OCI-LY7 (cell line): ENCODE results near the gene SLIT3.

ENCODE experiments used
- CTCF ChIP-seq: fragments of 200-600 bp; sonication (generic); conservative IDR thresholded peaks from 2 replicates; pipeline ENCODE4 v1.5.1; 2014; ENCODE audit warnings: mild to moderate bottlenecking, antibody characterized with exemption, low read length, moderate library complexity, mixed read lengths
- EZH2phosphoT487 ChIP-seq: fragments of 200-600 bp; sonication (generic); IDR thresholded peaks from 2 replicates; pipeline ENCODE4 v1.6.1; 2018; ENCODE audit warnings: low read depth, borderline replicate concordance, mild to moderate bottlenecking, mixed run types, antibody characterized with exemption, low read length, moderate library complexity, mixed read lengths

DNA sequence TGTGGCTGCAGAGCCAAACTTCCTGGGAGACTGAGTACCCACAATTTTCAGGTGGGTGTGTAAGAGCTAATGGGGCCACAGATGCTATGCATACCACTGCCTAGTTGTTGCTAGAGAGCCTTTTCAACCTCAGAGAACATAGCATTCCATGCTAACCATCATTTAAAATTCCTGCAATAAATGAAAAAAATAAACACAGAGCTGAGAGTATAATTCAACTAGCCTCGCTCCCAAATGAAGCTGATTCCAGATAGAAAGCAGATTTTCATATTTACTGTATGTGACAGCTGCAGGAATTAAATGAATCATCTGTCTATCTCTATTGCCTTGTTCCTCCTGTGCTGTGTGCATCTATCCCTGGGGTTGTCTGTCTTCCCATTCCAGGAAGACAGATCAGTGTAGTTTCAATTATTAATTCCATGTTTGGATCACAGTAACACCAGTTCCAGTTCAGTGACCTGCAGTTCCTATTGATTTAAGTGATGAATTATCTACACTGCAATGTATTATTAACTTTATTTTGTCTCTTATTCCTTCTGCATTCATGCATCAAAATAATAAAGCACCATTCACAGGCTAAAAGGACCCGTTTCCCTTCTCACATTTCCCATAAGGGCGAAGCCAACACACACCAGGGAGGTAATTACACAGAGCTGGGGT is 324.5 kb downstream of the SLIT3 start:
- no peak for TF ChIP-seq CTCF
- no peak for TF ChIP-seq EZH2phosphoT487
